DND-41 (cell line): ENCODE results near the gene ANKRD6.

Experiments
- EZH2 ChIP-seq: IDR thresholded peaks from 3 replicates; pipeline ENCODE4 v1.6.1; 2012; ENCODE audit warnings: borderline replicate concordance, low read depth, mild to moderate bottlenecking, moderate library complexity, low read length, inconsistent platforms; ENCODE audit not compliant: severe bottlenecking
- TF ChIP-seq, protein P1 (sequence below): IDR thresholded peaks from 2 replicates; pipeline ENCODE4 v1.5.1; 2012; ENCODE audit warnings: borderline replicate concordance, low read length, moderate library complexity, mild to moderate bottlenecking; ENCODE audit not compliant: poor library complexity, severe bottlenecking; ENCODE audit errors: extremely low read depth

DNA sequence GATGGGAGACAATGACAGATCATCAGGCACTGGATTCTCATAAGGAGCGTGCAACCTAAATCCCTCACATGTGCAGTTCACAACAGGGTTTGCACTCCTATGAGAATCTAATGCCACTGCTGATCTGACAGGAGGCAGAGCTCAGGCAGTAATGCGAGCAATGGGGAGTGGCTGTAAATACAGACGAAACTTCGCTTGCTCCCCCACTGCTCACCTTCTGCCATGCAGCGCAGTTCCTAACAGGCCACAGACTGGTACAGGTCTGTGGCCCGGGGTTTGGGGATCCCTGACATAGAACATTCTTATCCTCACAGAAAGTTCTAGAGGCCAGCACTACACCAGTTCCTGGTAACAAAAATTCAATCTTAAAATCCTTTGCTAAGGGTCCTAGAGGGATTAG is 44.1 kb upstream of the ANKRD6 start:
- TF ChIP-seq EZH2, result no peak
- TF ChIP-seq, protein P1, sequence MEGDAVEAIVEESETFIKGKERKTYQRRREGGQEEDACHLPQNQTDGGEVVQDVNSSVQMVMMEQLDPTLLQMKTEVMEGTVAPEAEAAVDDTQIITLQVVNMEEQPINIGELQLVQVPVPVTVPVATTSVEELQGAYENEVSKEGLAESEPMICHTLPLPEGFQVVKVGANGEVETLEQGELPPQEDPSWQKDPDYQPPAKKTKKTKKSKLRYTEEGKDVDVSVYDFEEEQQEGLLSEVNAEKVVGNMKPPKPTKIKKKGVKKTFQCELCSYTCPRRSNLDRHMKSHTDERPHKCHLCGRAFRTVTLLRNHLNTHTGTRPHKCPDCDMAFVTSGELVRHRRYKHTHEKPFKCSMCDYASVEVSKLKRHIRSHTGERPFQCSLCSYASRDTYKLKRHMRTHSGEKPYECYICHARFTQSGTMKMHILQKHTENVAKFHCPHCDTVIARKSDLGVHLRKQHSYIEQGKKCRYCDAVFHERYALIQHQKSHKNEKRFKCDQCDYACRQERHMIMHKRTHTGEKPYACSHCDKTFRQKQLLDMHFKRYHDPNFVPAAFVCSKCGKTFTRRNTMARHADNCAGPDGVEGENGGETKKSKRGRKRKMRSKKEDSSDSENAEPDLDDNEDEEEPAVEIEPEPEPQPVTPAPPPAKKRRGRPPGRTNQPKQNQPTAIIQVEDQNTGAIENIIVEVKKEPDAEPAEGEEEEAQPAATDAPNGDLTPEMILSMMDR, result no peak
